Fibroblast of upper back skin (primary cell): ENCODE measurements around the gene MAB21L3.
"Not testable (repeated sequence)": the region's sequence is repeated elsewhere in the genome, so short reads cannot be mapped to it uniquely, and the experiment has no call there.

Experiments
- DNase-seq: peaks from one replicate; pipeline ENCODE4 v3.0.0-alpha.2; 2013

The MAB21L3 gene

GRCh38 chr1:116138277-116138792, 27.1 kb downstream of the MAB21L3 start:
- DNase-seq, result no peak

- DNase-seq, result no peak
These were observed 28.5 kb downstream of the MAB21L3 start for GRCh38 chr1:116139592-116140134.

DNA sequence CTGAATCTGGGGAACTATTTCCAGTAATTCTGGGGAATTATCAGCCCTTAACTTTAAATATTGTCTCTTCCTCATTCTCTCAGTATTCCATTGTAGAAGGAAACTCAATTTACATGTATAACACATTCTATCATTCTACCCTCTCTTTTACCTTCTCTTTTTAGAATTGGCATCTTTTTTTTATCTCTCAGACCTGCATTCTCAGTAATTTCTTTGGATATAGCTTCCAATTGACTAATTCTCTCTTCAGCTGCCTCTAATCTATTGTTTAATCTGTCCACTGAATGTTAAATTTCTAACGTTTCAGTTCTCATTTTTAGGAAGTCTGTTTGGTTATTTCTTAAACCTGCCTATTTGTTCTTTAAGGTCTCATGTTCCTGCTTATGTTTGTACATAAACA, 33.0 kb downstream of the MAB21L3 start:
- DNase-seq, result no peak

GRCh38 chr1:116146447-116147113, 35.4 kb downstream of the MAB21L3 start:
- not testable (repeated sequence) for DNase-seq

DNA sequence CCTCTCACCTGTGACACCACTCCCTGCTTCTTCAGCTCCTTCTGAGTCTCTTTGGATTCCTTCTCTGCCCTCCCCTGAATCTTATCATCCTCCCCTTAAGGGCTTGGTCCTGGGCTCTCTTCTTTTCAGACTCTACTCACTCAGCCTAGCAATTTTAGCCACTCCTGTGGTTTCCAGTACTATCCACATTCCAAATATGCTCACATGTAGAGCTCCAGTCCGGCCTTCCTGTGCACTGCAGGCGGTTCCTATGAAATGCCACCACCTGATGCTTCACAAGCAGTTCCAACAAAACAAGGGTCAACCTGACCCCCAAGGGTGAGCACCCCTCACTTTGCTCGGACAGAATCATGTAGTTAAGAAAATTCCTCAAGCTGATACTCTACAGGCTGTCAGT, 35.9 kb downstream of the MAB21L3 start:
- DNase-seq, result no peak

DNA sequence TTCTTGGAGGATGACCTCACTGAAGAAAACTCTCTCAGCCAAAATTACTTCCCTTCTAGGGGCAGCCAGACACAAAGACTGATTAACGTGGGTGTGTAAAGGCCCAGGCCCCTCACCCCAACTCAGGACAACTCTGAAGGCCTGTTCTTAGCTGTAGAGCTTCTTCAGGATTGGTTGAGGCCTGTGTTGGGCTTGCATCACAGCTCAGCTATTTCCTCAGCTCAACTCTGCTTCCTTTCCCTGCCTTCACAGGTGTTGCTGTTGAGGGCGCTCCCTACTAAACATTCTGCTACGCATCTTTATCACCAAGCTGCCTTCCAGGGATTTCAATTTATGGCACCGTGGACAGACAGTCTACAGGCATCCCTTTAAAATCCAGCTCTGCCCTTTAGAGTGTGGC, 36.8 kb downstream of the MAB21L3 start:
- peak; percentile 7 for DNase-seq

GRCh38 chr1:116148967-116149366, 37.8 kb downstream of the MAB21L3 start:
- DNase-seq, result no peak

DNA sequence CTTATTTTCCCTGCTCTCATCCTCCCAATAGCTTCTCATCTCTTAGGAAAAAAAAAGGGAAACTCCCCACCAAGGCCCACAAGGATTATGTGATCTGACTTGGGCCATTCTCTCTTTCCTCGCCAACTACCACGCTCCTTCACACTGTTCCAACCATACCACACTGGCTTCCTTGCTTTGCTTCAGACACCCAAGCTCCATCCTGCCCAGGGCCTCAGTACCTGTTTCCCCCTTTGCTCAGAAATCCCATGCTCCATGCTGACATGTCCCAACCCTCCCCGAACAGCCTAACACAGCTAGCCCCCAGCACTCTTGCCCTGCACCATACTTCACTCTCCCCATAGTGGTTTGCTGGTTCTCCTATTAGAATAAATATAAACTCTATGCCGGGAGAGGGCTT, 39.2 kb downstream of the MAB21L3 start:
- no peak for DNase-seq

GRCh38 chr1:116151739-116152576, 40.8 kb downstream of the MAB21L3 start:
- DNase-seq, result peak; percentile 70

- no peak for DNase-seq
These were observed 41.4 kb downstream of the MAB21L3 start for GRCh38 chr1:116152577-116152943.

GRCh38 chr1:116152950-116153691, 41.9 kb downstream of the MAB21L3 start:
- no peak for DNase-seq

DNA sequence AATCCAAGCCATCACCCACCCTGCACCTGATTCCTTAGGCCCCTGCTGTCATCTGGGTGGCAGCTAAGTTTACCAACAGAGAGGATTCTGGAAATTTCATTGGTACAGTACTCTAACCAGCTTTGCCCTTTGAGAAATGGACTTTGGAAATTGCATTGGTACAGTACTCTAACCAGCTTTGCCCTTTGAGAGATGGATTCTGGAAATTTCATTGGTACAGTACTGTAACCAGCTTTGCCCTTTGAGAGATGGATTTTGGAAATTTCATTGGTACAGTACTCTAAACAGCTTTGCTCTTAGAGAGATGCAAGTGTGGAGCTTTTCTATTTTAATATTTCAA, 42.5 kb downstream of the MAB21L3 start:
- no peak for DNase-seq

DNA sequence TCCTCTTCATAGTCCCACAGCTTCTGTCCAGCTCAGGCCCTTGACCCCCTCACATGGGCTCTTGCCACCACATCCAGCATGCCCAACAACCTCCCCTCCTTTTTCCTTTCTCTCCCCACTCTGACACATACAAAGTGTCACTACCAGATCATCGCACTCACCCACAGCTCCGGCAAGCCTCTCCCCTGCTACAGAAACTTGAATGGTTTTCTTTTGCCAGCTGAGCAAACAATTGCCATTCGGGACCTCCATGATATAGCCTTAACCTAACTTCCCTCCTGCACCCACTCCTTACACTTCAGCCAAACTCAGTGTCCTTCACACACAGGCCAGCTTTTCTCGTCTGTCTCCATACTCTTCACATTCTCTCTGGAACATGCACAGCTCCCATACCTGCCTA, 43.3 kb downstream of the MAB21L3 start:
- DNase-seq, result no peak

DNA sequence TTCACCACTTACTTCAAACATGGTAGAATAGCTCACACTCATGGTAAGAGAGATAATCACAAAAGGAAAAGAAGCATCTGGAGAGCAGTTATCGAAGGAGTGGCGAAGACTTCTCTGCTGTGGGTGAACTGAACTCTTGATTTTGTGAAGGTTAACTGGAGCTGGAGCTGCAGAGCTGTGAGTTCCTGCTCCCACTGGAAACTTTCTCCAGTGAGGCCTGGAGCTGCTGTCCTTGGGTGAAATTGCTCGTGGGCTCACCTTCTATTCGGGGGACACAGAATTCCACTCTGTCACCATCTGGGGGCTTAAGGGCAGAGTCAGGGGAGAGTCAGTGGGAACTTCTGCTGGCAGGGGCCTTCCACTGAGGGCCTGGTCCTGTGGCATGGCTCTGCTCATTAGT, 45.9 kb downstream of the MAB21L3 start:
- no peak for DNase-seq

DNA sequence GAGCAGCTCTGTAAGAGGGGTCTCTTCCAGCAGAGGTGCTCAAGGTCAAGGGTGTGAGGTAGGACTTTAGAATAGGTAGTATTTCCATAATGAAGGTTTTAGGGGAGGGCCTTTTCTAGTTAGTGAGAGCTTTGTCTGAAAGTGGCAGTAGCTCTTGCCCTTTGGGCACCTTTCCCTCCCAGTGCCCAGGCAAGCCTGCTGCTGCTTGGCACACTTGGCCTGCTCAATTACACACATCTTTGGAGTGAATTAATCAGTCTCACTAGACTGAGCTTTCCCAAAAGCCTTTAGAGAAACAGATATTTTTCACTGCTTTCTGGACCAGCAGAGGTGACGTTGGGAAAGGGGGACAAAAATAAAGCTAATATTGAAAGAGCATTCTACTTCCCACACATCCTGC, 48.0 kb downstream of the MAB21L3 start:
- no peak for DNase-seq

GRCh38 chr1:116159611-116160010, 48.4 kb downstream of the MAB21L3 start:
- no peak for DNase-seq

DNA sequence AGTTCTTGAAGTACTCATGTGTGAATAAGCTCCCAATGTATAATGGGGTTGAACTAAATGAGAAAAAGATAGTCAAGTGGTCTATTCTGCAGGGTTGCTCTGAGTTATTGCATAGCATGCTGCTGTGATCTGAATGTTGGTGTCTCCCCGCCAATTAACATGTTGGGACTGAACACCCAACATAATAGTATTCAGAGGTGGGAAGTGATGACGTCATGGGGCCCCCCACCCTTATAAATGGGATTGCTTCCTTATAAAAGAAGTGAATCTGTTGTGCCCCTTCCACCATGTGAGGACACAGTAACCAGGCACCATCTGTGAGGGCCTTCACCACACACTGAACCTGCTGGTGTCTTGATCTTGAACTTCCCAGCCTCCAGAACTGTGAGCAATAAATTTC, 50.2 kb downstream of the MAB21L3 start:
- DNase-seq, result no peak

DNA sequence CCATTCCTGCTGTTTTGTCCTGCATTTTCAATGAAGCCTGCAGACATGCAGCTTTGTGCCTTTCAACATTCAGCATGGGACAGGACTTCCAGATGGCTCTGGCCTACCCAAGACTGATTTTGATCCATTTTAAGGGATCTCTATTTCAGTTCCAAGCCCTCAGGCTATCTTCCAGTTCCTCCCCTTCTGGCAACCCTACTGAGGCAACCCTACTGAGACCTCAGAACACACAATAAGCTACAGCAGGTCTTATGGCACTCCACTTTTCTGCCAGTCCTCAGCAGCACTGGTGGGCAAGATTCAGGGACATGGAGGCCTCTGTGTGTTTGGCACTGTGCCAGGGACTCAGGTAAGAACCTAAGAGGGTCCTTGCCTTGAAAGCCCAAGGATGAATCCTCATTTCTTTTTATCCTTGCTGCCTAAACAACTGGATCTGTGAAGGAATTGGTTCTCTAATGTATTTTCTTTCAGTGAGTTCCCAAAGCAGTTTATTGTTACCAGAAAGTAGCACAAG, 50.7 kb downstream of the MAB21L3 start:
- no peak for DNase-seq

DNA sequence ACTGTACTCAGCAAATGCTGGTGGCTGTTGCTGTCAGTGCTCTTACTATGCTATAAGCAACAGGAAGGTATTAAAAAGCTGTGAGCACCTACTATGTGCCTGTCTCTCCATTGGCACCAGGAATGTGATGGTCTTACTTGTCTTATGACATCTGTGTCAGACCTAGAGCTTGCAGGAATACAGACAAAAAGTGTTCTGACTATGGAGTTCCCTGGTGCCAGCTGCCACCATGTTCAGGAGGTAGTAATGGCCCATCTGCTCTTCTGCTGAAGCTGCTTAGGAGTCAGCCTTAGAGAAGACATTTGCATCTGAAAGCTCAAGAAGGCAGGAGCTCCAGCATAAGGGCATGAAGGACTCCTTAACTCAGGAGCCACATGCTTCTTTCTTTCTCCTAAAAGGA, 52.3 kb downstream of the MAB21L3 start:
- DNase-seq, result no peak

GRCh38 chr1:116164150-116164549, 53.0 kb downstream of the MAB21L3 start:
- peak; percentile 10 for DNase-seq

- DNase-seq, result no peak
These were observed 53.6 kb downstream of the MAB21L3 start for GRCh38 chr1:116164604-116165368.

DNA sequence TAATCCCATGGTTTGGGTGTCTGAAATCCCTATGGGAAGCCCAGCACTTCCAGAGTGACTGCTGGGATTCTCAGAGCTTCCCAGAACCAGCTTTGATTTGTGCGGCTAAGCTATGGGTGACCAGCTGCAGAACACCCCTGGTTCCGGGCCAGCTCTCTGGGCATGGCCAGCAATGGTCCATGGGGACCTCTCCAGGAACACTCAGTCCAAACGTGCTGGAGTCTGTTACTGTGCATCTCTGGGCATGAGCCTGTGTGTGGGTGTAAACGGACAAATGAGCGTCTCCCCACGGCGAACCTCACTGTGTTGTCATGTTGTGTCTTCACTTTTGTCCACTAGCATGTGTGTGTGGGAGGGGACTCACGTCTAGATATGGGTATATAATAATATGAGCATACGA, 54.4 kb downstream of the MAB21L3 start:
- DNase-seq, result no peak
